GM23338 (cell line): ENCODE results near the gene ARCN1. TPM values are rescaled to one million over a fixed set of nuclear protein-coding genes. Genes with fewer than 3 reads are reported as not detected.

Experiments
- ATAC-seq: fragments of 200-7000 bp; cut with Tn5 transposase; 3 replicates; pipeline ENCODE4 v1.9.1; 2020
- DNase-seq: peaks from one replicate; pipeline ENCODE4 v3.0.0-alpha.2; 2015; ENCODE audit warnings: low spot score
- H2AFZ ChIP-seq: fragments of 200-600 bp; sonication (generic); 2 replicates; pipeline ENCODE4 v1.8.0; 2016; ENCODE audit warnings: antibody characterized with exemption, mild to moderate bottlenecking, moderate library complexity
- H3F3A ChIP-seq: fragments of 200-600 bp; sonication (generic); replicated peaks from 2 replicates; pipeline ENCODE4 v1.8.0; 2017; ENCODE audit warnings: antibody characterized with exemption, mixed run types, low read depth
- H3K27ac ChIP-seq: fragments of 200-600 bp; sonication (generic); 2 replicates; pipeline ENCODE4 v1.6.1; 2016; ENCODE audit warnings: low read depth
- H3K27me3 ChIP-seq: fragments of 200-600 bp; sonication (generic); 2 replicates; pipeline ENCODE4 v1.8.0; 2016; ENCODE audit warnings: mild to moderate bottlenecking, mixed run types, moderate library complexity; ENCODE audit not compliant: insufficient read depth
- H3K36me3 ChIP-seq: fragments of 200-600 bp; sonication (generic); 2 replicates; pipeline ENCODE4 v1.8.0; 2016; ENCODE audit warnings: mild to moderate bottlenecking; ENCODE audit not compliant: insufficient read depth
- H3K4me1 ChIP-seq: fragments of 200-600 bp; sonication (generic); 2 replicates; pipeline ENCODE4 v1.8.0; 2016; ENCODE audit warnings: mild to moderate bottlenecking, moderate library complexity; ENCODE audit not compliant: insufficient read depth
- H3K4me2 ChIP-seq: fragments of 200-600 bp; sonication (generic); 2 replicates; pipeline ENCODE4 v1.7.1; 2017; ENCODE audit warnings: mixed run types
- H3K4me3 ChIP-seq: fragments of 200-600 bp; sonication (generic); 2 replicates; pipeline ENCODE4 v1.6.1; 2016; ENCODE audit warnings: mixed run types
- H3K79me2 ChIP-seq: fragments of 200-600 bp; sonication (generic); replicated peaks from 2 replicates; pipeline ENCODE4 v1.8.0; 2017; ENCODE audit warnings: mild to moderate bottlenecking; ENCODE audit not compliant: insufficient read depth
- H3K9me2 ChIP-seq: fragments of 200-600 bp; sonication (generic); 2 replicates; pipeline ENCODE4 v1.8.0; 2017; ENCODE audit not compliant: insufficient read depth
- H4K20me1 ChIP-seq: fragments of 200-600 bp; sonication (generic); replicated peaks from 2 replicates; pipeline ENCODE4 v1.8.0; 2017; ENCODE audit warnings: mild to moderate bottlenecking; ENCODE audit not compliant: insufficient read depth
- H3K27ac Mint-ChIP-seq: 2 replicates; pipeline ENCODE4 v1.8.0; 2020; ENCODE audit warnings: inconsistent platforms, mild to moderate bottlenecking, moderate library complexity, mixed read lengths
- H3K27me3 Mint-ChIP-seq: 3 replicates; pipeline ENCODE4 v1.8.0; 2022; ENCODE audit warnings: low read depth, mild to moderate bottlenecking, moderate library complexity, mixed read lengths, inconsistent platforms; ENCODE audit not compliant: insufficient read depth, poor library complexity
- H3K36me3 Mint-ChIP-seq: 3 replicates; pipeline ENCODE4 v1.8.0; 2021; ENCODE audit warnings: low read depth, mild to moderate bottlenecking, inconsistent platforms, moderate library complexity, mixed read lengths
- H3K4me1 Mint-ChIP-seq: 3 replicates; pipeline ENCODE4 v1.8.0; 2020; ENCODE audit warnings: mild to moderate bottlenecking, inconsistent platforms, mixed read lengths
- H3K4me3 Mint-ChIP-seq: 3 replicates; pipeline ENCODE4 v1.8.0; 2021; ENCODE audit warnings: moderate library complexity, mild to moderate bottlenecking, inconsistent platforms, mixed read lengths
- H3K9me3 Mint-ChIP-seq: 3 replicates; pipeline ENCODE4 v1.8.0; 2020; ENCODE audit warnings: moderate library complexity, mild to moderate bottlenecking, inconsistent platforms, mixed read lengths
- CREB1 ChIP-seq: fragments of 250-450 bp; sonication (Bioruptor Pico); IDR thresholded peaks from 2 replicates; pipeline ENCODE4 v1.5.0; 2020; ENCODE audit warnings: low read depth, mild to moderate bottlenecking, moderate library complexity
- CTCF ChIP-seq, 2 experiments: fragments of 200-600 bp in 1 of 2; sonication (generic) in 1 of 2; conservative IDR thresholded peaks; 2 replicates each; pipeline versions ENCODE4 v1.5.1 to v1.6.1; 2016 to 2017; ENCODE audit warnings: antibody characterized with exemption in 2 of 2, low read depth in 2 of 2, mild to moderate bottlenecking in 2 of 2, moderate library complexity in 1 of 2
- EZH2 ChIP-seq: fragments of 200-600 bp; sonication (generic); IDR thresholded peaks from one replicate; pipeline ENCODE4 v1.8.0; 2017; ENCODE audit warnings: antibody characterized with exemption, mild to moderate bottlenecking, low read depth; ENCODE audit not compliant: unreplicated experiment
- EZH2phosphoT487 ChIP-seq: fragments of 200-600 bp; sonication (generic); IDR thresholded peaks from one replicate; pipeline ENCODE4 v1.8.1; 2018; ENCODE audit warnings: antibody characterized with exemption; ENCODE audit not compliant: unreplicated experiment
- JUNB ChIP-seq: IDR thresholded peaks from one replicate; pipeline ENCODE4 v1.6.1; 2016; ENCODE audit warnings: antibody characterized with exemption; ENCODE audit not compliant: unreplicated experiment
- NANOG ChIP-seq: IDR thresholded peaks from 2 replicates; pipeline ENCODE4 v1.6.1; 2016; ENCODE audit warnings: antibody characterized with exemption, borderline replicate concordance
- POLR2AphosphoS5 ChIP-seq: IDR thresholded peaks from 2 replicates; pipeline ENCODE4 v1.6.1; 2016; ENCODE audit warnings: antibody characterized with exemption, low read depth
- REST ChIP-seq: IDR thresholded peaks from one replicate; pipeline ENCODE4 v1.6.1; 2018; ENCODE audit warnings: antibody characterized with exemption; ENCODE audit not compliant: unreplicated experiment
- STAT1 ChIP-seq: IDR thresholded peaks from one replicate; pipeline ENCODE4 v1.6.1; 2016; ENCODE audit warnings: antibody characterized with exemption; ENCODE audit not compliant: unreplicated experiment
- ZNF114 ChIP-seq: fragments of 250-450 bp; sonication (Bioruptor Pico); IDR thresholded peaks from 2 replicates; pipeline ENCODE4 v1.5.0; 2020; ENCODE audit warnings: mild to moderate bottlenecking, moderate library complexity
- ZNF331 ChIP-seq: fragments of 250-450 bp; sonication (Bioruptor Pico); IDR thresholded peaks from 2 replicates; pipeline ENCODE4 v1.5.0; 2020; ENCODE audit warnings: low read depth, mild to moderate bottlenecking, moderate library complexity
- ZNF462 ChIP-seq: fragments of 250-450 bp; sonication (Bioruptor Pico); IDR thresholded peaks from 2 replicates; pipeline ENCODE4 v1.5.0; 2020; ENCODE audit warnings: mild to moderate bottlenecking, moderate library complexity
- polyA plus RNA-seq: library from polyadenylated mRNA; unstranded; fragments of >200 nt; fragmentation: Nextera tagmentation; extraction: Ambion mirVana; gene quantifications from 2 replicates; pipeline ENCODE4 v1.2.1, GENCODE V29; 2016
- total RNA-seq: library from RNA; depleted of rRNA; stranded (reverse); fragments of >200 nt; shearing (Covaris generic); gene quantifications from 2 replicates; pipeline ENCODE4 v1.2.3, GENCODE V29; 2014
- TF ChIP-seq, protein P1 (sequence below): IDR thresholded peaks from 2 replicates; pipeline ENCODE4 v1.6.1; 2016; ENCODE audit warnings: antibody characterized with exemption

The ARCN1 gene
- total and polyA plus RNA-seq, 2 experiments from 2014 or later: 79.9 to 106 TPM

DNA sequence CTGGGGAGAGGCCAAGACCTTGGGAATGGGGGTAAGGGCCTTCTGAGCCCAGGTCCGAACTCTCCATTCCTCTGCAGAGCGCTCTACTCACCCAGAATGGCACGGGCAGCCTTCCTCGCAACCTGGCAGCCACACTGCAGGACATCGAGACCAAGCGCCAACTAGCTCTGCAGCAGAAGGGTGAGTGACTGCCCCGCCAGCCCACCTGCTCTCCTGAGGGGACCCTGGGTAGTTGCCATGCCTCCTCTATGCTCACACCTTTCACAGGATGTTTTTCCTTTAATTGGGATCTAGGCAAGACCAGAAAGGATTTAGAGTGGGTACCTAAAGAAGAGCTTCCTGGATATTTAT lies 71.8 kb downstream of the ARCN1 start:
- Histone ChIP-seq H3F3A (no peaks in the 10 kb centered on the region), H3K79me2 (no peaks in the 10 kb centered on the region), H3K4me3 (no peak overlapping the region), H2AFZ (no peak overlapping the region), H4K20me1 (peaks cover 19% of the 10 kb centered on the region; the same call in 1 of the 2 replicates), H3K27me3 (no peaks in the 10 kb centered on the region), H3K9me2 (no peaks in the 10 kb centered on the region), H3K27ac (no peak overlapping the region), H3K36me3 (peaks cover 22% of the 10 kb centered on the region), H3K4me1 (no peaks in the 10 kb centered on the region), H3K4me2 (no peak overlapping the region)
- Mint-ChIP-seq H3K4me3 (no peak overlapping the region), H3K27ac (no peak overlapping the region), H3K36me3 (peaks cover 44% of the 10 kb centered on the region), H3K9me3 (no peaks in the 10 kb centered on the region; the same call in 2 of the 3 replicates), H3K27me3 (peaks cover 2% of the 10 kb centered on the region), H3K4me1 (no peaks in the 10 kb centered on the region)
- DNase-seq: no peak
- no peak for ATAC-seq
- no peak for TF ChIP-seq NANOG
- no peak for TF ChIP-seq EZH2
- TF ChIP-seq ZNF114 (CRISPR knock-in tag): no peak
- no peak for TF ChIP-seq EZH2phosphoT487
- no peak for TF ChIP-seq STAT1
- TF ChIP-seq POLR2AphosphoS5: no peak
- no peak for TF ChIP-seq JUNB
- TF ChIP-seq CREB1 (CRISPR knock-in tag): no peak
- no peak for TF ChIP-seq CTCF (conservative IDR thresholded peaks at IDR 0.05; ENCODE audit: low read depth in 2 of 2)
- TF ChIP-seq, protein P1, sequence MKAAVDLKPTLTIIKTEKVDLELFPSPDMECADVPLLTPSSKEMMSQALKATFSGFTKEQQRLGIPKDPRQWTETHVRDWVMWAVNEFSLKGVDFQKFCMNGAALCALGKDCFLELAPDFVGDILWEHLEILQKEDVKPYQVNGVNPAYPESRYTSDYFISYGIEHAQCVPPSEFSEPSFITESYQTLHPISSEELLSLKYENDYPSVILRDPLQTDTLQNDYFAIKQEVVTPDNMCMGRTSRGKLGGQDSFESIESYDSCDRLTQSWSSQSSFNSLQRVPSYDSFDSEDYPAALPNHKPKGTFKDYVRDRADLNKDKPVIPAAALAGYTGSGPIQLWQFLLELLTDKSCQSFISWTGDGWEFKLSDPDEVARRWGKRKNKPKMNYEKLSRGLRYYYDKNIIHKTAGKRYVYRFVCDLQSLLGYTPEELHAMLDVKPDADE: no peak
- no peak for TF ChIP-seq REST
- no peak for TF ChIP-seq ZNF331 (CRISPR knock-in tag)
- TF ChIP-seq ZNF462 (CRISPR knock-in tag): no peak
